ENCODE data around the gene PEX11B. TPM values are rescaled to one million over a fixed set of nuclear protein-coding genes. Genes with fewer than 3 reads are reported as not detected.
"Not testable (repeated sequence)": the region's sequence is repeated elsewhere in the genome, so short reads cannot be mapped to it uniquely, and the experiment has no call there.

PEX11B gene
- total RNA-seq, 1 donor from 2014 or later: 26.6 TPM

DNA sequence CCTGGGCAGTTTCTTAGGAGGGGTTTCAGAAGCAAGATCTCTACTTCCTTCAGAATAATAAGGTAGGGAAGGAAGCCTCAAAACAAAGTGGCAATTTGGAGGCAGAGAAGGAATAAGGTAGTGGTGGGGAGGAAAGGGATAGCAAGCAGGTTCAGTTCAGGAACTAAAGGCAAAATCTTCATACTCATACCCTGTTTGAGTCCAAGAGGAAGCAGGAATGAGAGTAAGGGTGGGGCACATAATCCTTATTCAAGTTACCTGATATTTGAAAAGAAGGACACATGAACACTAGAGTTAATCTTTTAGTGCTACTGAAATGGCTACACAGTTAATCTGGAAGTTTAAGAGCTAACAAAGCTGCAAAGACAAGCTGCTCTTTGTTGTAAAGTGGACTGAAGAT, 17.2 kb upstream of the PEX11B start:
- Histone ChIP-seq H3K36me3 (ENCODE audit: control insufficient read depth in 3 of 3, insufficient read depth in 3 of 3, low read length in 3 of 3) (peaks cover 5 to 24% (median 16%) of the 10 kb centered on the region in 3 donors), H3K9ac (ENCODE audit: low read depth in 1 of 3, low read length in 3 of 3) (no peak overlapping the region), H3K9me3 (ENCODE audit: control insufficient read depth in 3 of 3, low read length in 3 of 3) (no peaks in the 10 kb centered on the region), H3K27me3 (ENCODE audit: control insufficient read depth in 3 of 3, insufficient read depth in 3 of 3, low read length in 3 of 3) (no peaks in the 10 kb centered on the region), H3K27ac (ENCODE audit: low read depth, low read length) (no peak overlapping the region), H3K4me1 (ENCODE audit: control insufficient read depth in 3 of 3, insufficient read depth in 3 of 3, low read length in 3 of 3) (peaks cover 0 to 13% (median 12%) of the 10 kb centered on the region in 3 donors), H3K4me3 (ENCODE audit: low read length in 3 of 3) (no peak overlapping the region)

DNA sequence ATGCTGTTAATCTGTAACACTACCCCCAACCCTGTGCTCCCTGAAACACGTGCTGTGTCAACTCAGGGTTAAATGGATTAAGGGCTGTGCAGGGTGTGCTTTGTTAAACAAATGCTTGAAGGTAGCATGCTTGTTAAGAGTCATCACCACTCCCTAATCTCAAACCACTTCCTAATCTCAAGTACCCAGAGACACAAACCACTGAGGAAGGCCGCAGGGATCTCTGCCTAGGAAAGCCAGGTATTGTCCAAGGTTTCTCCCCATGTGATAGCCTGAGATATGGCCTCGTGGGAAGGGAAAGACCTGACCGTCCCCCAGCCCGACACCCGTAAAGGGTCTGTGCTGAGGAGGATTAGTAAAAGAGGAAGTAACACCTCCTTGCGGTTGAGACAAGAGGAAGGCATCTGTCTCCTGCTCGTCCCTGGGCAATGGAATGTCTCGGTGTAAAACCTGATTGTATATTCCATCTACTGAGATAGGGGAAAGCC, 14.0 kb upstream of the PEX11B start:
- Histone ChIP-seq H3K36me3 (ENCODE audit: control insufficient read depth in 3 of 3, insufficient read depth in 3 of 3, low read length in 3 of 3) (peaks cover 5 to 24% (median 20%) of the 10 kb centered on the region in 3 donors), H3K4me1 (ENCODE audit: control insufficient read depth in 3 of 3, insufficient read depth in 3 of 3, low read length in 3 of 3) (peaks cover 0 to 21% (median 16%) of the 10 kb centered on the region in 3 donors)
- not testable (repeated sequence) for H3K27me3 ChIP-seq (ENCODE audit: control insufficient read depth in 3 of 3, insufficient read depth in 3 of 3, low read length in 3 of 3); H3K9ac ChIP-seq (ENCODE audit: low read depth in 1 of 3, low read length in 3 of 3); H3K9me3 ChIP-seq (ENCODE audit: control insufficient read depth in 3 of 3, low read length in 3 of 3); H3K27ac ChIP-seq (ENCODE audit: low read depth, low read length); H3K4me3 ChIP-seq (ENCODE audit: low read length in 3 of 3)

DNA sequence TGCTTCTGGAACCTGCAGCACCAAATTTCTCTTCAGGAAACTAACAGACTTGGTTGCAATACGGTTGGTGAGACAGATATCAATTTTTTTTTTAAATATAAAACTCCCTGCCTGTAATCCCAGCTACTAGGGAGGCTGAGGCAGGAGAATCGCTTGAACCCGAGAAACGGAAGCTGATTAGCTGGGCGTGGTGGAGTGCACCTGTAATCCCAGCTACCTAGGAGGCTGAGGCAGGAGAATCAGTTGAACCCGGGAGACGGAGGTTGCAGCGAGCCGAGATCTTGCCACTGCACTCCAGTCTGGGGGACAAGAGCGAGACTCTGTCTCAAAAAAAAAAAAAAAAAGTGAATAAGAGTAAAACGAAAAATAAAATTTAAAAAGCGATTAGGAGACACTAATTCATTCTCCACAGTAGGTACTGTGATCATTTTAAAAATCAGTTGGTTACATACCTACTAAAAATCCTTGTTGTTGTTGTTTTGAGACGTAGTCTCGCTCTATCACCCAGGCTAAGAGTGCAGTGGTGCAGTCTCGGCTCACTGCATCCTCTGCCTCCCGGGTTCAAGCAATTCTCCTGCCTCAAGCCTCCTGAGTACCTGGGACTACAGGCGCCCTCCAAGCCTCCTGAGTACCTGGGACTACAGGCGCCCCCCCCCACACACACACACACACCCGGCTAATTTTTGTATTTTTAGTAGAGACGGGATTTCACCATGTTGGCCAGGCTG, 9.6 kb upstream of the PEX11B start:
- Histone ChIP-seq H3K36me3 (ENCODE audit: control insufficient read depth in 3 of 3, insufficient read depth in 3 of 3, low read length in 3 of 3) (peaks cover 5 to 25% (median 8%) of the 10 kb centered on the region in 3 donors), H3K27me3 (ENCODE audit: control insufficient read depth in 3 of 3, insufficient read depth in 3 of 3, low read length in 3 of 3) (no peaks in the 10 kb centered on the region), H3K9me3 (ENCODE audit: control insufficient read depth in 3 of 3, low read length in 3 of 3) (no peaks in the 10 kb centered on the region), H3K4me3 (ENCODE audit: low read length in 3 of 3) (peak overlapping the region; percentile 85 to 94 (median 91)), H3K4me1 (ENCODE audit: control insufficient read depth in 3 of 3, insufficient read depth in 3 of 3, low read length in 3 of 3) (peaks cover 12 to 24% (median 15%) of the 10 kb centered on the region in 3 donors), H3K9ac (ENCODE audit: low read depth in 1 of 3, low read length in 3 of 3) (peak overlapping the region; percentile 92 to 98 (median 93)), H3K27ac (ENCODE audit: low read depth, low read length) (peak overlapping the region; percentile 98)

DNA sequence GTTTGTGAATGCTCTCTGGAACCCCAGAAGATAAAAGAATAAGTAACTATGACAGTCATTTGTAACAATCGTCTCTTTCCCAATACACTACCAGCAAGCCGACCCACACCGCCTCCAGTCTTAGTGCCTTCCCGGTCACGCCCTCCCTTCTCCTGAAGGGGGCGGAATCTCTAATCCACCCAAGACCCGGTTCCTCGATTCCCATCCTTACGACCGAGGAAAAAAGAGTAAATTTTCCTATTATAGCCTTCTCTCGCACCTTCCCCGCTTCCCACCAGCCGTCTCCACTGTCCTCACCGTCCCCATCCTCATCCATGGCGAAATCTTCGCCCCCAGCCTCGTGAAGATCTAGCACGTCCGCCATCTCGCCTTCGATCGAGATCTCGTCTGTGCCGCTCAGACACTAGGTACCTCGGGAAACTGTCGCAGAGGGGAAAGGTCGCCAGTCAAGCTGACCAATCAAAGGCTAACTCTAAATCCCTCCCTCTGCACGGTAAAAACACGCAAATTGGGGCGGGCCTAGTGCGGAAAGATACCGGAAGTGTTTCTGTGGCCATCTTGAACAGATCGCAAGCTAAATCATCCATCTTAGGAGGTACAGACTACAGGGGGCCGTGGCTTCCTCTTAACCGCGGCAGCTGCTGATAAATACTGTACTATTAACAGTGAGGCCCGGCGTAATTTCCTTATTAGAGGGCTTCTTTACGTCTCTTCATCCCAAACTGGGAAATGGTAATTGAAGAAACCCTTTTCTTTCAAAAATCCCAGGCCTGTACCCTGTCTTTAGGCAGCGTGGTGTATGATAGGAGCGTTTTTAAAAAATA, 8.8 kb upstream of the PEX11B start, which contains the start of gene RBM8A:
Gene RBM8A (minus strand): TSS at position 422 of the 824 bp plus-strand sequence. CDS start 58 bp downstream, at position 364.
- Histone ChIP-seq H3K4me1 (ENCODE audit: control insufficient read depth in 3 of 3, insufficient read depth in 3 of 3, low read length in 3 of 3) (peaks cover 12 to 24% (median 15%) of the 10 kb centered on the region in 3 donors), H3K27ac (ENCODE audit: low read depth, low read length) (peak within 1 kb of the TSS; percentile 98), H3K27me3 (ENCODE audit: control insufficient read depth in 3 of 3, insufficient read depth in 3 of 3, low read length in 3 of 3) (no peaks in the 10 kb centered on the region), H3K9ac (ENCODE audit: low read depth in 1 of 3, low read length in 3 of 3) (peak within 1 kb of the TSS; percentile 92 to 98 (median 93)), H3K9me3 (ENCODE audit: control insufficient read depth in 3 of 3, low read length in 3 of 3) (no peaks in the 10 kb centered on the region), H3K36me3 (ENCODE audit: control insufficient read depth in 3 of 3, insufficient read depth in 3 of 3, low read length in 3 of 3) (peaks cover 5 to 25% (median 8%) of the 10 kb centered on the region in 3 donors), H3K4me3 (ENCODE audit: low read length in 3 of 3) (peak within 1 kb of the TSS; percentile 85 to 94 (median 91))

DNA sequence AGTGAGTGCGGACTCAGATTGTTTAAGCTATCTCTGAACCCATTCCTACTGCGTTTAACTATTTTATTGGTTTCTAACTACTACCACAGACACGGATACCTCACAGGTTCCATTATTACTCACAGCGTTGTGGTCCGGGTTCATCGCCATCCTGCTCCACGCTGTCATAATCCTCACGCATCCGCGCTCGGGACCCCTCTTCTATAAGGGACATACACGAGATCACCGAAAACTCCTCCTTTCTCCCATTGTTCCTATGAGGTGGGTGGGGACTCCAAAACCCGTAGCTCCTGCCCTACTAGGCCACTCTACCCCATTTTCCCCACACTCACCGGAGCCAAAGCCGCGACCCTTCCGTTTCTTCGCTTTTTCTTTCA, 8.2 kb upstream of the PEX11B start:
- H3K4me1 ChIP-seq (ENCODE audit: control insufficient read depth in 3 of 3, insufficient read depth in 3 of 3, low read length in 3 of 3): peaks cover 12 to 24% (median 15%) of the 10 kb centered on the region in 3 donors
- no peaks in the 10 kb centered on the region for H3K27me3 ChIP-seq (ENCODE audit: control insufficient read depth in 3 of 3, insufficient read depth in 3 of 3, low read length in 3 of 3)
- peaks cover 5 to 23% (median 8%) of the 10 kb centered on the region in 3 donors for H3K36me3 ChIP-seq (ENCODE audit: control insufficient read depth in 3 of 3, insufficient read depth in 3 of 3, low read length in 3 of 3)
- H3K9ac ChIP-seq (ENCODE audit: low read depth in 1 of 3, low read length in 3 of 3): peak overlapping the region; percentile 92 to 98 (median 93)
- peak overlapping the region; percentile 85 to 94 (median 91) for H3K4me3 ChIP-seq (ENCODE audit: low read length in 3 of 3)
- H3K9me3 ChIP-seq (ENCODE audit: control insufficient read depth in 3 of 3, low read length in 3 of 3): no peaks in the 10 kb centered on the region
- H3K27ac ChIP-seq (ENCODE audit: low read depth, low read length): peak overlapping the region; percentile 98

DNA sequence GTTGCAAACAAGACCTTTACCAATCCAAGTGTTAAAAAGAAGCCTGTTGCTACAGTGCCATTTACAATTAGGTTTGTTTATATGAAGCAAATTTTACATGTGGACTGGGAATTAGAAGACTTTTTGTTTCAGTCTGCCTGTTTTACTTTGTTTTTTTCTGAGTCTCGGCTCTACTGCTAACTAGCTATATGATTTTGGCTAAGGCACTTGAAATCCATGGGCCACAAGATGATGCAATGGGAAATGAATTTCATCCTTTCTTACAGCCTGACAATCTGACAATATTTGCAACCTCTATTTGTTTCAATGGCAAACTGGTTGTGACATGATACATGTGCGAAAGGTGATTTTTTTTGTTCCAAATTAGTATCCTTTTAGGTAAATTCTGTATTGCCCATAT, 3.7 kb upstream of the PEX11B start:
- H3K4me3 ChIP-seq (ENCODE audit: low read length in 3 of 3): no peak overlapping the region
- no peak overlapping the region for H3K27ac ChIP-seq (ENCODE audit: low read depth, low read length)
- no peaks in the 10 kb centered on the region for H3K27me3 ChIP-seq (ENCODE audit: control insufficient read depth in 3 of 3, insufficient read depth in 3 of 3, low read length in 3 of 3)
- H3K9ac ChIP-seq (ENCODE audit: low read depth in 1 of 3, low read length in 3 of 3): no peak overlapping the region
- H3K36me3 ChIP-seq (ENCODE audit: control insufficient read depth in 3 of 3, insufficient read depth in 3 of 3, low read length in 3 of 3): peaks cover 8 to 18% (median 8%) of the 10 kb centered on the region in 3 donors
- peaks cover 33 to 40% (median 34%) of the 10 kb centered on the region in 3 donors for H3K4me1 ChIP-seq (ENCODE audit: control insufficient read depth in 3 of 3, insufficient read depth in 3 of 3, low read length in 3 of 3)
- H3K9me3 ChIP-seq (ENCODE audit: control insufficient read depth in 3 of 3, low read length in 3 of 3): no peaks in the 10 kb centered on the region

DNA sequence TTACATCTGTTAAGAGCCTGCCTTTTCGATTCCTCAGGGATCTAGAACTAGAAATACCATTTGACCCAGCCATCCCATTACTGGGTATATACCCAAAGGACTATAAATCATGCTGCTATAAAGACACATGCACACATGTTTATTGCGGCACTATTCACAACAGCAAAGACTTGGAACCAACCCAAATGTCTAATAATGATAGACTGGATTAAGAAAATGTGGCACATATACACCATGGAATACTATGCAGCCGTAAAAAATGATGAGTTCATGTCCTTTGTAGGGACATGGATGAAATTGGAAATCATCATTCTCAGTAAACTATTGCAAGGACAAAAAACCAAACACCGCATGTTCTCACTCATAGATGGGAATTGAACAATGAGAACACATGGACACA, 1.8 kb upstream of the PEX11B start:
- not testable (repeated sequence) for H3K27ac ChIP-seq (ENCODE audit: low read depth, low read length)

DNA sequence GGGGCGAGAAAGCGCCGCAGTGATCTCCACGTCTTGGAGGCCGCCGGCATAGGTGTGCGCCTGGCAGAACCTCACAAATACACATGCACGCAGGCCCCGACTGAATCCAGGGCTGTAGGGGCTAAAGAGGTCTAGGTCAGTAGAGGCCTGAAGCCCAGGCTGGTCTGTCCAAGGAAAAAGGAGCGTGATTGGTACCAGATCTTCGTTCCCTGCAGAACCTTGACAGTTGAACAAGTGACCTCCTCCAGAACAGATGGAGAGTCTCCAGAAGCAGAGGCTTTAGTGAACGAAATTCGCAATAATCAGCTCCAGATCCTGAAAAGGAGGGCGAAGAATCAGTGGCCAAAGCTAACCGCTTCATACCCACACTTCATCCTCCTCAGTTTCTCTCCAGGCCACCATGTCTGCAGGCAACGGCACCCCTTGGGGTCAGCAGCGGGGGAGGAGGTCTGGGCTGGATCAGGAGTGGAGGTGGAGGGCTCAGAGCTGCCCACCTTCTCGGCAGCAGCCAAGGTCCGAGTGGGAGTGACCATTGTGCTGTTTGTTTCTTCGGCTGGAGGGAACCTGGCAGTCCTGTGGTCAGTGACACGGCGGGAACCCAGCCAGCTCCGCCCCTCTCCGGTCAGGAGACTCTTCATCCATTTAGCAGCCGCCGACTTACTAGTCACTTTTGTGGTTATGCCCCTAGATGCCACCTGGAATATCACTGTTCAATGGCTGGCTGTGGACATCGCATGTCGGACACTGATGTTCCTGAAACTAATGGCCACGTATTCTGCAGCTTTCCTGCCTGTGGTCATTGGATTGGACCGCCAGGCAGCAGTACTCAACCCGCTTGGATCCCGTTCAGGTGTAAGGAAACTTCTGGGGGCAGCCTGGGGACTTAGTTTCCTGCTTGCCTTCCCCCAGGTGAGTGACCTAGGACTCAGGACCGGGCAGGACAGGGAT, 749 bp upstream of the PEX11B start:
- Histone ChIP-seq H3K27me3 (ENCODE audit: control insufficient read depth in 3 of 3, insufficient read depth in 3 of 3, low read length in 3 of 3) (no peaks in the 10 kb centered on the region), H3K4me1 (ENCODE audit: control insufficient read depth in 3 of 3, insufficient read depth in 3 of 3, low read length in 3 of 3) (peaks cover 26 to 28% (median 27%) of the 10 kb centered on the region in 3 donors), H3K9me3 (ENCODE audit: control insufficient read depth in 3 of 3, low read length in 3 of 3) (no peaks in the 10 kb centered on the region), H3K36me3 (ENCODE audit: control insufficient read depth in 3 of 3, insufficient read depth in 3 of 3, low read length in 3 of 3) (peaks cover 12 to 23% (median 19%) of the 10 kb centered on the region in 3 donors), H3K4me3 (ENCODE audit: low read length in 3 of 3) (peak overlapping the region; percentile 98 to 99 (median 99)), H3K9ac (ENCODE audit: low read depth in 1 of 3, low read length in 3 of 3) (peak overlapping the region; percentile 90 to 97 (median 96)), H3K27ac (ENCODE audit: low read depth, low read length) (peak overlapping the region; percentile 92)

More for the DNA sequence above, 1.8 kb upstream of the PEX11B start:
- not testable (repeated sequence) for H3K9me3 ChIP-seq (ENCODE audit: control insufficient read depth in 3 of 3, low read length in 3 of 3); H3K4me3 ChIP-seq (ENCODE audit: low read length in 3 of 3); H3K9ac ChIP-seq (ENCODE audit: low read depth in 1 of 3, low read length in 3 of 3); H3K27me3 ChIP-seq (ENCODE audit: control insufficient read depth in 3 of 3, insufficient read depth in 3 of 3, low read length in 3 of 3)
- Histone ChIP-seq H3K36me3 (ENCODE audit: control insufficient read depth in 3 of 3, insufficient read depth in 3 of 3, low read length in 3 of 3) (peaks cover 12 to 23% (median 13%) of the 10 kb centered on the region in 3 donors), H3K4me1 (ENCODE audit: control insufficient read depth in 3 of 3, insufficient read depth in 3 of 3, low read length in 3 of 3) (peaks cover 26 to 28% (median 27%) of the 10 kb centered on the region in 3 donors)

DNA sequence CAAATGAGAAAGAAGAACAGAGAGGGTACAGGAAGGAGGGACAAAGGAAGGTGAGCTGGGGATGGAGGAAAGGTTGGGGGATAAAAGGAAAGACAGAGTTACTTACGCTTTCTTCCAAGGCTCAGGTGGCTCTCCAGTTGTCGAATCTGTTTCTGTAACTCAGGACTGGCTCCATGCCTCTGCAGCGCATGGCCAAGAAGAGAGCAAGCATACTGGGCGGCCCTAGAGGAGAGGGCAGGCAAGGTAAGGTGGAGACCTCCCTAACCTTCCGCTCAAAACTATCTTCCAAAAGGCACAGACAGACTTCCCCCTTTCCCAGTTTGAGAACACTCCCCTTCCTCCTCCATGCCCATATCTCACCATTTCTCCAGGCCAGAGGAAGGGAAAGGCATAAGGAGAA, 922 bp downstream of the PEX11B start:
- Histone ChIP-seq H3K4me1 (ENCODE audit: control insufficient read depth in 3 of 3, insufficient read depth in 3 of 3, low read length in 3 of 3) (peaks cover 26 to 28% (median 27%) of the 10 kb centered on the region in 3 donors), H3K4me3 (ENCODE audit: low read length in 3 of 3) (peak overlapping the region; percentile 98 to 99 (median 99)), H3K27me3 (ENCODE audit: control insufficient read depth in 3 of 3, insufficient read depth in 3 of 3, low read length in 3 of 3) (no peaks in the 10 kb centered on the region), H3K9ac (ENCODE audit: low read depth in 1 of 3, low read length in 3 of 3) (peak overlapping the region; percentile 90 to 97 (median 96)), H3K27ac (ENCODE audit: low read depth, low read length) (peak overlapping the region; percentile 92), H3K36me3 (ENCODE audit: control insufficient read depth in 3 of 3, insufficient read depth in 3 of 3, low read length in 3 of 3) (peaks cover 11 to 19% (median 13%) of the 10 kb centered on the region in 3 donors), H3K9me3 (ENCODE audit: control insufficient read depth in 3 of 3, low read length in 3 of 3) (no peaks in the 10 kb centered on the region)

Measured in skeletal muscle tissue (tissue), 4 donors.